HepG2 (cell line): ENCODE measurements around the gene HNRNPM. TPM values are rescaled to one million over a fixed set of nuclear protein-coding genes. Genes with fewer than 3 reads are reported as not detected.
A peak's percentile ranks its signal among the peaks of the same experiment; 100 is the strongest.

Source experiments
- FOXA3 ChIP-seq: IDR thresholded peaks from 2 replicates; pipeline ENCODE4 v1.6.1; 2016; ENCODE audit warnings: missing genetic modification reagents, missing compliant biosample characterization
- HNRNPL ChIP-seq: fragments of 200-400 bp; formaldehyde crosslinking; IDR thresholded peaks from 2 replicates; pipeline ENCODE4 v1.6.1; 2017; ENCODE audit warnings: mild to moderate bottlenecking, low read depth, low read length
- RERE ChIP-seq: IDR thresholded peaks from 2 replicates; pipeline ENCODE4 v1.6.1; 2016; ENCODE audit warnings: low read depth, missing genetic modification reagents, missing compliant biosample characterization
- ZMAT5 ChIP-seq: sonication (generic); formaldehyde crosslinking; IDR thresholded peaks from 2 replicates; pipeline ENCODE4 v1.5.0; 2020; ENCODE audit warnings: mild to moderate bottlenecking, low read depth, missing genetic modification reagents, borderline replicate concordance
- ZNF430 ChIP-seq: sonication (generic); formaldehyde crosslinking; IDR thresholded peaks from 2 replicates; pipeline ENCODE4 v1.9.0; 2021; ENCODE audit warnings: mild to moderate bottlenecking, missing genetic modification reagents
- ZNF607 ChIP-seq: sonication (generic); formaldehyde crosslinking; IDR thresholded peaks from 2 replicates; pipeline ENCODE4 v1.5.1; 2020; ENCODE audit warnings: missing genetic modification reagents, mild to moderate bottlenecking, borderline replicate concordance
- polyA plus RNA-seq, 8 experiments: library from polyadenylated mRNA; depleted of rRNA in 3 of 8; stranded (reverse) in 7 of 8; unstranded in 1 of 8; fragments of >200 nt; fragmentation: Illumina TruSeq in 4 of 8; extraction: Trizol in 4 of 8; gene quantifications; 2 replicates each; pipeline versions ENCODE4 v1.2.1 to v1.2.3, GENCODE V29; 2011 to 2016; ENCODE audit warnings: low read depth in 4 of 8, missing spikeins in 1 of 8, mixed read lengths in 1 of 8; ENCODE audit not compliant: insufficient read depth in 1 of 8
- total RNA-seq, 5 experiments: library from RNA; depleted of rRNA; stranded (reverse); fragments of >200 nt; fragmentation: Illumina TruSeq; extraction: Trizol; gene quantifications; 2 replicates each; pipeline ENCODE4 v1.2.3, GENCODE V29; 2016; ENCODE audit warnings: low read depth in 1 of 5

HNRNPM gene
- total and polyA plus RNA-seq, 2 of the 13 experiments (the other 11 are each of a cell fraction or from before 2014, with no cell fraction given) = 56.7 to 102 TPM

- TF ChIP-seq ZMAT5 (CRISPR knock-in tag) (no peak), FOXA3 (CRISPR knock-in tag) (no peak), ZNF430 (CRISPR knock-in tag) (0 out of 2 replicates have a peak, but pooled peaks have one; percentile 49), RERE (no peak), HNRNPL (0 out of 2 replicates have a peak, but pooled peaks have one; percentile 50), ZNF607 (CRISPR knock-in tag) (no peak)
- TF ChIP-seq, all 625 proteins: peak for 4
These were observed 48.6 kb upstream of the HNRNPM start (continued) for GRCh38 chr19:8396185-8396562.
